Body of pancreas (tissue), 4 donors: Measurements from ENCODE around the gene CLEC16A. TPM values are rescaled to one million over a fixed set of nuclear protein-coding genes. Genes with fewer than 3 reads are reported as not detected.

Experiments used
- ATAC-seq: fragments of 150-250 bp; one replicate; pipeline ENCODE4 v1.9.1; 2016
- DNase-seq, 4 donors: peaks; one replicate each; pipeline ENCODE4 v3.0.0-alpha.2; 2019
- H3K27ac ChIP-seq, 4 donors: fragments of 200-600 bp; sonication (generic); 1 replicate in 3 of 4; 2 replicates in 1 of 4; pipeline versions ENCODE4 v1.5.1 to v1.6.1; 2016 to 2019; ENCODE audit warnings: mild to moderate bottlenecking in 1 of 4, mixed read lengths in 1 of 4, moderate library complexity in 1 of 4
- H3K27me3 ChIP-seq, 2 donors: fragments of 200-600 bp; sonication (generic); one replicate each; pipeline ENCODE4 v1.6.0; 2016; ENCODE audit warnings: mild to moderate bottlenecking in 1 of 2
- H3K36me3 ChIP-seq, 2 donors: fragments of 200-600 bp; sonication (generic); replicated peaks in 1 of 2; 2 replicates each; pipeline ENCODE4 v1.5.1; 2016; ENCODE audit warnings: low read depth in 2 of 2; ENCODE audit not compliant: insufficient read depth in 1 of 2
- H3K4me1 ChIP-seq: fragments of 200-600 bp; sonication (generic); one replicate; pipeline ENCODE4 v1.6.0; 2016
- H3K4me3 ChIP-seq, 2 donors: fragments of 200-600 bp; sonication (generic); 1 replicate in 1 of 2; 2 replicates in 1 of 2; pipeline ENCODE4 v1.5.1; 2016 to 2019
- H3K9me3 ChIP-seq, 3 donors: fragments of 200-600 bp; sonication (generic); 1 replicate in 2 of 3; 2 replicates in 1 of 3; pipeline ENCODE4 v1.5.1; 2016
- POLR2A ChIP-seq, 3 donors: fragments of 450-650 bp; IDR thresholded peaks; one replicate each; pipeline ENCODE4 v1.6.1; 2016; ENCODE audit warnings: antibody characterized with exemption in 3 of 3, mild to moderate bottlenecking in 2 of 3
- WGBS, 2 donors: methylation state at CpG; one replicate each; pipeline ENCODE4 v1.1.5; 2017; 5-methylcytosine and 5-hydroxymethylcytosine counted together
- intact Hi-C: fragments of 100-400 bp; cut with DNase I; formaldehyde crosslinking; loops from one replicate; pipeline ENCODE4 v1.15.1; 2023
- total RNA-seq, 2 donors: library from RNA; depleted of rRNA; stranded (reverse); fragments of >200 nt; gene quantifications; one replicate each; pipeline ENCODE4 v1.1.0, GENCODE V29; 2016
- TF ChIP-seq, protein P1 (sequence below), 7 experiments: fragments of 450-650 bp in 4 of 7; fragments of 200-600 bp in 3 of 7; sonication (generic) in 3 of 7; IDR thresholded peaks; one replicate each; pipeline ENCODE4 v1.5.1; 2016 to 2019; ENCODE audit warnings: antibody characterized with exemption in 7 of 7

CLEC16A gene
- total RNA-seq, 2 donors from 2014 or later = 15.0 to 21.4 TPM

DNA sequence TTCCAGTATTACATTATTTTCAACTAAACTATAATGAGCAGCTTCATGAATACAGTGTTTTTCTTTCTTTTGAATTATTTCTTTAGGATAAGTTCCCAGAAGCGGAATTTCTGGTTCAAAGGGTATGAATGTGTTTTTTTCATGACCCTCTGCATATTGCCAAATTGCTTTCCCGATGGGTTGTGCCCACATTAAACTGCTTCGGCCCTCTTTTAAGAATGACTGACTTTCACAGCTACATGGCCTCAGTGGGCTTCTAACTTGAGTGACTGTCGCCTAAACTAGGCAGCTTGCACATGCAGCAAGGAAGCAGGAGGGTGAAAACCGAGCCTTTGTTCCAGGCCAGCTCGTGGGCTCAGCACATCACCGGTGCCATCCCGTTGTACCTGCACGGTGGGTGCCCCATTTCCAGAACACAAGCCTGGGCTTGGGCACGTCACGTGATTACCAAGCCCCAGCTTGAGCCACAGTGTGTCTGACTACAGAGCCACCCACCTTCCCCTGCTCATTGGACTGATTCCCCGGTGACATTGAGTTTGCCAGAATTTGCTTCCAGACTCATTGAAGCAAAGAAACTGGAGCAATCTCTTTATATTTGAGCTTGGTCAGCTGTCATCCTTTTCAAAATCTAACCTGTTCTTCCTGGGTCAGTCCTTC is 112.8 kb downstream of the CLEC16A start:
- TF ChIP-seq, protein P1, sequence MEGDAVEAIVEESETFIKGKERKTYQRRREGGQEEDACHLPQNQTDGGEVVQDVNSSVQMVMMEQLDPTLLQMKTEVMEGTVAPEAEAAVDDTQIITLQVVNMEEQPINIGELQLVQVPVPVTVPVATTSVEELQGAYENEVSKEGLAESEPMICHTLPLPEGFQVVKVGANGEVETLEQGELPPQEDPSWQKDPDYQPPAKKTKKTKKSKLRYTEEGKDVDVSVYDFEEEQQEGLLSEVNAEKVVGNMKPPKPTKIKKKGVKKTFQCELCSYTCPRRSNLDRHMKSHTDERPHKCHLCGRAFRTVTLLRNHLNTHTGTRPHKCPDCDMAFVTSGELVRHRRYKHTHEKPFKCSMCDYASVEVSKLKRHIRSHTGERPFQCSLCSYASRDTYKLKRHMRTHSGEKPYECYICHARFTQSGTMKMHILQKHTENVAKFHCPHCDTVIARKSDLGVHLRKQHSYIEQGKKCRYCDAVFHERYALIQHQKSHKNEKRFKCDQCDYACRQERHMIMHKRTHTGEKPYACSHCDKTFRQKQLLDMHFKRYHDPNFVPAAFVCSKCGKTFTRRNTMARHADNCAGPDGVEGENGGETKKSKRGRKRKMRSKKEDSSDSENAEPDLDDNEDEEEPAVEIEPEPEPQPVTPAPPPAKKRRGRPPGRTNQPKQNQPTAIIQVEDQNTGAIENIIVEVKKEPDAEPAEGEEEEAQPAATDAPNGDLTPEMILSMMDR (IDR thresholded peaks at IDR 0.05) = no peak
- TF ChIP-seq POLR2A (IDR thresholded peaks at IDR 0.05) = no peak
- peaks cover 0 to 7% of the 10 kb centered on the region in 2 donors for H3K36me3 ChIP-seq
- DNase-seq = no peak
- H3K9me3 ChIP-seq = no peaks in the 10 kb centered on the region
- no peaks in the 10 kb centered on the region for H3K4me1 ChIP-seq
- H3K27me3 ChIP-seq = no peaks in the 10 kb centered on the region
- no peak overlapping the region for H3K4me3 ChIP-seq
- 93 to 94% methylated on average over 12 of the region's 12 CpGs for WGBS, 2 donors
- H3K27ac ChIP-seq = no peak overlapping the region
- no peak for ATAC-seq
- intact Hi-C loops = no loop called here

DNA sequence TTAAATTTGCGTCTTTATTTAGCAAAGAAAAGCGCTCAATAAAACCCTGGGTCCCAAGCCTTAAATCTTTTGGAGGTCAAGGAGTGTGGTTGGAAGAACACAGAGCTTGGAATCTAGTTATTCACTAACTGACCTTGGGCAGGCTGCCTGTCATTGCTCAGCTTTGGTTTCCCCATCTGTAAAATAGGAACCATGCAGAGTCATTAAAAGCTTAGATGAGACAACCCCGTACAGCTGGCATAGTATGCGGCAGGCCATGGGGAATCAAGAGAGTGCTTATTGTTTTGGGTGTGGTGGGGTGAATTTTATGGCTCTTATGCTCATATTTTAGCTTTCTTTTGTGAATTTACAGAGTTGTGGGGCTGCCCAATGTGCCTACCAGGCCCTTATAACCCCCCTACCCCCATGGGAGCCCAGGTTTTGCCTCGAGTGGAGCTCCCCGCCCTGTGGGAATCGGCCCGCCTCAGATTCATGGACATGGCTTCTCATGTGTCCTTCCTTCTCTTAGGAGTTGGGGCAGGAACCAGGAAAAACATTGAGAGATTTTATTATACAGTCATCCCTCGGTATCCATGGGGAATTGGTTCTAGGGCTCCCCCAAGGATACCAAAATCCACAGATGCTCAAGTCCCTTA is 113.5 kb downstream of the CLEC16A start:
- intact Hi-C loops = no loop called here
- Histone ChIP-seq H3K4me3 (no peak overlapping the region), H3K36me3 (peaks cover 0 to 7% of the 10 kb centered on the region in 2 donors)

DNA sequence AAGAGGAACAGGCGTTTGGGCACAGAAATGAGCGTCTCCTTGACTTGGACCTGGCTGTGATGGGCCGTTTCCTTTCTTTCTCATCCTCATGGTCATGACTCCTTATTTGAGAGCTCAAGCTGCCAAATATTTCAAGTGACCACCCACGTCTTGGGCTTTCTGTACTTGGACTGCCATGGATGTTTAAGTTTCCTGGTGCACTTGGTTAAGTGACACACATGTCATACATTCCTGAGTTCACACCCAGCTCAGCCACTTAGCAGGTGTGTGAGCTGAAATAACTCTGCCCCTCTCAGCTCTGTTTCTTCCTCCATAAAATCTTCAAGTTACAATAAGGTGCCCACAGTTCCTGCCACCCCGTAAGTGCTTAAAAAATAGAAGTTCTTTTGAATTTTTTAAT is 114.5 kb downstream of the CLEC16A start:
- no peaks in the 10 kb centered on the region for H3K4me1 ChIP-seq
- H3K36me3 ChIP-seq = peaks cover 0 to 7% of the 10 kb centered on the region in 2 donors
- no peaks in the 10 kb centered on the region for H3K27me3 ChIP-seq
- WGBS, 2 donors = 83 to 86% methylated on average over 5 of the region's 5 CpGs
- TF ChIP-seq, protein P1 (IDR thresholded peaks at IDR 0.05) = no peak
- no peak for TF ChIP-seq POLR2A (IDR thresholded peaks at IDR 0.05)
- ATAC-seq = no peak
- no peak overlapping the region for H3K4me3 ChIP-seq
- intact Hi-C loops = no loop called here
- no peaks in the 10 kb centered on the region for H3K9me3 ChIP-seq
- no peak overlapping the region for H3K27ac ChIP-seq
- no peak for DNase-seq

More for the DNA sequence above, 113.5 kb downstream of the CLEC16A start:
- DNase-seq = no peak
- TF ChIP-seq POLR2A (IDR thresholded peaks at IDR 0.05) = no peak
- TF ChIP-seq, protein P1 (IDR thresholded peaks at IDR 0.05) = no peak
- no peak for ATAC-seq
- Histone ChIP-seq H3K27ac (no peak overlapping the region), H3K9me3 (no peaks in the 10 kb centered on the region), H3K27me3 (no peaks in the 10 kb centered on the region), H3K4me1 (no peaks in the 10 kb centered on the region)
- 90 to 93% methylated on average over 8 to 9 of the region's 9 CpGs for WGBS, 2 donors

DNA sequence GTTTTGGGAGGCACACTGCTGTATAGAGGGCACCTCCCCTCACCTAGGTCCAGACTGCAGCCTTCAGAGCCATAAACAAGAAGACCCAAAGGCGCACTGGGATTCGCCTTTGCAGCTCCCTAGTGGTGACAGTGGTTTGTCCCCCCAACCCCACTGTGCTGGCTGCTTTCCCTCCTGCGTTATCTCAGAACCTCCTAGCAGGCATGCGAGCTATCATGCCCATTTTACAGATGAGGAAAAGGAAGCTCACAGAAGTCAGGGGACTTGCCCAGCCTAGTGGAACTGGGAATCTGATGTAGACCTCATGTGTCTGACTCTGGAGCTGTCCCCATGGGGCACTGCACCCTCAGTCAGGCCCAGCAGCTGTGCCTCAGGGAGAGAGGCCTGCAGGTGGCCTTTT is 115.2 kb downstream of the CLEC16A start:
- intact Hi-C loops = no loop called here
- H3K27ac ChIP-seq = no peak overlapping the region
- TF ChIP-seq, protein P1 (IDR thresholded peaks at IDR 0.05) = no peak
- no peak for TF ChIP-seq POLR2A (IDR thresholded peaks at IDR 0.05)

More for the DNA sequence above, 115.2 kb downstream of the CLEC16A start:
- no peaks in the 10 kb centered on the region for H3K9me3 ChIP-seq
- no peak for ATAC-seq
- WGBS, 2 donors = 83 to 100% methylated on average over 3 to 4 of the region's 4 CpGs
- no peak overlapping the region for H3K4me3 ChIP-seq
- H3K36me3 ChIP-seq = peaks cover 0 to 7% of the 10 kb centered on the region in 2 donors
- H3K4me1 ChIP-seq = no peaks in the 10 kb centered on the region
- no peak for DNase-seq
- H3K27me3 ChIP-seq = no peaks in the 10 kb centered on the region
